22Rv1 (cell line): ENCODE results near the gene ENPEP.

Experiments used
- CTCF ChIP-seq: fragments of 450-650 bp; IDR thresholded peaks from 2 replicates; pipeline ENCODE4 v1.5.1; 2017; ENCODE audit warnings: mild to moderate bottlenecking
- ZFX ChIP-seq: fragments of 450-650 bp; IDR thresholded peaks from 2 replicates; pipeline ENCODE4 v1.6.1; 2017; ENCODE audit warnings: antibody characterized with exemption, borderline replicate concordance

- no peak for TF ChIP-seq CTCF
- no peak for TF ChIP-seq ZFX
Observed at GRCh38 chr4:110484767-110485166, 8.8 kb downstream of the ENPEP start.
